Ovary (tissue), 3 donors: Measurements from ENCODE around the gene SLC12A9.

Experiments used
- CTCF ChIP-seq, 3 donors: fragments of 450-650 bp in 2 of 3; fragments of 200-600 bp in 1 of 3; IDR thresholded peaks; one replicate each; pipeline versions ENCODE4 v1.5.1 to v1.8.0; 2016 to 2022; ENCODE audit warnings: antibody characterized with exemption in 3 of 3, mild to moderate bottlenecking in 1 of 3
- POLR2A ChIP-seq: fragments of 450-650 bp; IDR thresholded peaks from one replicate; pipeline ENCODE4 v1.6.1; 2017; ENCODE audit warnings: antibody characterized with exemption, mild to moderate bottlenecking, moderate library complexity
- donor health status: DM: no; HTN: no; CAD: no.

GRCh38 chr7:100886142-100886935 lies 33.8 kb downstream of the SLC12A9 start:
- TF ChIP-seq POLR2A = no peak
- TF ChIP-seq CTCF (IDR thresholded peaks at IDR 0.05) = no peak
